GM12801 (cell line): ENCODE results near the gene GNAZ.

Experiments used
- CTCF ChIP-seq: IDR thresholded peaks from one replicate; pipeline ENCODE4 v1.5.1; 2011; ENCODE audit warnings: control low read depth; ENCODE audit not compliant: insufficient read length; ENCODE audit errors: extremely low read depth

GNAZ gene

GRCh38 chr22:23032658-23033057, 37.7 kb upstream of the GNAZ start:
- TF ChIP-seq CTCF: no peak

- TF ChIP-seq CTCF: no peak
Measured at GRCh38 chr22:23033116-23033905, 37.0 kb upstream of the GNAZ start.

- TF ChIP-seq CTCF: no peak
Measured at GRCh38 chr22:23034621-23035556, 35.4 kb upstream of the GNAZ start.

- no peak for TF ChIP-seq CTCF
Measured at GRCh38 chr22:23035557-23036277, 34.6 kb upstream of the GNAZ start.

- TF ChIP-seq CTCF: no peak
Measured at GRCh38 chr22:23036684-23037428, 33.5 kb upstream of the GNAZ start.

GRCh38 chr22:23037429-23038333, 32.6 kb upstream of the GNAZ start:
- no peak for TF ChIP-seq CTCF
